Stimulated activated CD8-positive, alpha-beta memory T cell treated with anti-CD3 and anti-CD28 coated beads, Interleukin-15, amount 100 ng/mL, for 1 hour (primary cell): ENCODE data around the gene IGFLR1.

Experiments
- DNase-seq: peaks from one replicate; pipeline ENCODE4 v3.0.0-alpha.2; 2020; ENCODE audit warnings: low read depth

IGFLR1 gene, protein sequence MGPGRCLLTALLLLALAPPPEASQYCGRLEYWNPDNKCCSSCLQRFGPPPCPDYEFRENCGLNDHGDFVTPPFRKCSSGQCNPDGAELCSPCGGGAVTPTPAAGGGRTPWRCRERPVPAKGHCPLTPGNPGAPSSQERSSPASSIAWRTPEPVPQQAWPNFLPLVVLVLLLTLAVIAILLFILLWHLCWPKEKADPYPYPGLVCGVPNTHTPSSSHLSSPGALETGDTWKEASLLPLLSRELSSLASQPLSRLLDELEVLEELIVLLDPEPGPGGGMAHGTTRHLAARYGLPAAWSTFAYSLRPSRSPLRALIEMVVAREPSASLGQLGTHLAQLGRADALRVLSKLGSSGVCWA

DNA sequence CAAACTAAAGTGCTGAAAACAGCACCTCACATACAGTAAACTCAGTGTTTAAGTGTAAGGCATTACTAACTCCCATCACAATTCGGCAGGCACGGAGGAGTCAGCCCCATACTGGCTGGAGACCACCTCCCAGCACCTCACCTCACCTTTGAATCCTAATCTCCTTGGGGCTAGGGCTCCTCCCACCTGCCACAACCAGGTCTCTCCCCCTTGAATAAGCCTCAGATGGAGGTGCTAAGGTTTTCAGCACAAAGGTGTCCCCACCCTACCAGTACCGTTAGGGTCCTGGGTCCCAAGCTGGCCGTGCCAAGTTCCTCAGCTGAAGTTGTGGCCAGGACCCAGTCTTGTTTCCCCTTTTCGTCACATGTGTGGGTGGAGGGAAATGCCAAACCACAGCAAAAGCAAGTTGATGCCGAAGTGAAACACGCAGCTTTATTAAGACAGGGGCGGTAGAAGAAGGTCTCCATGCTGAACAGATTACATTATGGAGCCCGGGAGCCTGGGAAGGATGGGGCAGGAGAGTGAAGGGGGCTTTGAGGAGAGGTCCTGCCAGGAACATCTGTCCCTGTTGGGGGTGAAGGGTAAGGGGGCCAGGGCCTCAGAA, at the start of gene IGFLR1:
IGFLR1 (minus strand) TSS at position 332 of the 604 bp plus-strand sequence. CDS start 1,272 bp downstream, outside the sequence.
- no peak for DNase-seq

DNA sequence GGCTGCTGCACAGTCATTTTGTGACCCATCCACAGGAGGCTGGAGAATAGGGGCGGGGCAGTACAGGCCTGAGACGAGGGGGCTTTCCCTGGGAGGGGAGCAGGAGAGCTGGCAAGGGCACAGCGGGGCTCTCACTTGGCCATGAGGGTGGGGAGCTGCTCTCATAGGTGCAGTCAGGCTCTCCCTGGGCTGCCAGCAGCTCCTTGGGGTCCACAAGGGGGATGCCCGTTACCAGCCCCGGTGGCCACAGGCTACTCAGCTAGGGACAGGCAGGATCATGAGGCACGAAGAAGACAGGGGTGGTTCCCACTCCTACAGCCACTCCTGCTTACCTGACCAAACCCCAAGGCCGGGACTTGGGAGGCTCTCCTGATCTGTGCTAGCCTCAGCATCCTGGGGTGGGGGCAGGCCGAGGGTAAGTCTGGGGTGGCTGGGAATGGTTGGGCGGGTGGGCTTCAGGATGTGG, 49.6 kb upstream of the IGFLR1 start:
- no peak for DNase-seq

DNA sequence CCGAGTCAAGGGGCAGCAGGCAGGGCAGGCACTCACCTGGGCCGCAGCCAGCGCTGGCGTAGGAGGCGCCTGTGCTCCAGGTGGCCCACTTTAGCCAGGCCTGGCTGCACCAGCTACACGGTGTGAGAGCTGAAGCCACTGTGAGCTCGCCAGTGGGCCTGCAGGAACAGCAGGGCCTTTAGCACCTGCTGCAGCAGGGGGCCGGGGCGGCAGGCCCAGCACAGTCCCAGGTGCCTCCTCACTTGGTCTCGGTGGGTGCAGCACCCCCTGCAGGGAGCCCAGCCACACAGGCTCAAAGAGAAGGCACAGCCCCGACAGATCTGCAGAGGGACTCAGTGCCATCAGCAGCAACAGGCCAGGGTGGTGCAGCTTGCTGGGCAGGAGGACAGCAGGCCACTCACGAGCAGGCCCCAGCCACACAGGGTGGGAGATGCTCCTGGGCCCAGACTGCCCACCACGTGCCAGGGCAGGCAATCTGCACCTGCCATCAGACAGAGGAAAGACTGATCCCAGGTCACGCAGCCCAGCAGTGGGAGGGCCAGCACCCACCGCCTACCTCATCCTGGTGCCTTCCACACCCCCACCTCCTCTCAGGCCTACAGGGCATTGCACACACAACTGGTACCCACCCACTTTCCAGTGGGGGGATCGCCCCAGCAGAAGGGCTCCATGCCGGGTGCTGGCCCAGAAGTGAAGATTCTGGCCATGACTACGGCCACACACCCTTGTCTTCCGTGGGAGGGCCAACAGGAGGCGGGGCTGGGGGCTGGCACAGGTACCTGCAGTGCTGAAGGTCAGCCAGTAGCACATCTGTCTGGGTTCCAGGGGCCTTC, 48.9 kb upstream of the IGFLR1 start:
- DNase-seq = no peak

DNA sequence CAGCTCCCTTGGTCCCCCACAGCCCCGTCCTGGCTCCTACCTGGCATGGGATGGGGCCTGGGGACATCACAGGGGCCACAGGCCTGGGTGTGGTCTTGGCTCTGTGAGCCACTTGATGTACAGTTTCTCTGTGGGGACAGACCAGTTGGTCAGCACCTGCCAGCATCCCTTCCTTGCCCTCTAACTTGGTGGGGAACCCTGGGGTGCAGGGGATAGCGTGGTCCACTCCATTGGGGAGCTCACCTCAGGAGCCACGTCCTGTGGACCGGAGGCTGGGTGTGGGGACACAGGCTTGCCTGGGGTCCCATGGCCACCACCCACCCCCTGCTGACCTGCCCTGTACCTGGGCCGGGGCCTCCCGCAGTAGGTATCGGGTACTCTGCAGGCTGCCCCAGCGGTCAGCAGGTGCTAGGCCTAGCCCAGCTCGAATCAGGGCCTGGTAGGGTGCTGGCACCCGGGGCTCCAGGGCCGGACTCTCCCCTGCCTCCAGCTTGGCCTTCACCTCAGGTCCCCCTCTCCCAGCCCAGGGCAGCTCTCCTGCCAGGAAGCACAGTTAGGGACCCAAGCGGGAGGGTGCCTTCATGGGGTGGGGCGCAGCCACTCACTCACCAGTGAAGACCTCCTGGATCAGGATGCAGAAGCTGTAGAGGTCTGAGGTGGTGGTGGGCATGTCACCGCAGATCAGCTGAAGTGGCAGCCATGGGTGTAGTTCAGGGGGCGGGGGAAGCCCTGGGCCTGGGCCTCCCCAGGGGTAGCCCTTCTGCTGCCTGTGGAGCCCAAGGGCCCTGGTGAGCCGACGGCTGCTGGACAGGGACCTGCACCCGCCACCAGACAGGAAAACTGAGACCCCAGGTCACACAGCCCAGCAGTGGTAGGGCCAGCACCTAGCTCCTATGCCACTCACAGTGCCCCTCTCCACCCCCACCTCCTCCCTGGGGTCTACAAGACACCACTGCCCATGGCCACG, 48.0 kb upstream of the IGFLR1 start:
- no peak for DNase-seq

DNA sequence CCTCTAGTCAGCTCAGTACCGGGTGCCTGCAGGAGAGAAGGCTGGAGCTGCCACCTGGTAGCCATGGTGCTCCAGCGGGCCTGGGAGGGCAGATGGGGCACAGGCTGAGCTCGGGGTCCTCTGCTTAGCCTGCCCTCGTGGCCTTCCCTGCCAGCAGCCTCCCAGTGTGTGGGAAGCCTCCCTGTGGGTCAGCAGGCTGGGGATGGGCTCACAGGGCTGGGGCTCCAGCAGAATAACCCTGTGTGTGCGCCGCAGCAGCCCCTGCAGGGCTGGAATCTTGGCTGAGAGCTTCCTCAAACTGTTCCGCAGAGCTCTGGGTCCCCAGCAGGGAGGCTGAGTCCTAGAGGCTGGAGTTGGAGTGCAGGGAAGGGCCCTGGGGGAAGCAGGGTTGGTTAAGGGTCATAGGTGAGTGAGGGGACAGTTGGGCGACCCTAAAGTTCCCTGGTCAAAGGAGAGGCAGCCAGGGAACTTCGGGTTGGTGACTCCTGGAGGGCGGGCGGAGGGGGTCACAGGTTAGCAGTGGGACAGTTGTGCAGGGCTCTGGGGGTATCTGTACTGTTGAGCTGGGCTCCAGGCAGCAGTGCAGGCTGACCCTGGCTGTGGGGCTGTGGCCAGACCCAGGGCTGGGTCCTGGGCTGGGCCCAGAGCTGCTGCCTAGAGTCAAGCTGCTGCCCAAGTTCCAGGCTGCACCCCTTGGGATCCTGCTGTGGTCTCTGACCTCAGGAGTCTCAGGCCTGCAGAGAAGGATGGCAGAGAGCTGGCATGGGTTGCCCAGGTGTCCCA, 47.1 kb upstream of the IGFLR1 start:
- DNase-seq = no peak

DNA sequence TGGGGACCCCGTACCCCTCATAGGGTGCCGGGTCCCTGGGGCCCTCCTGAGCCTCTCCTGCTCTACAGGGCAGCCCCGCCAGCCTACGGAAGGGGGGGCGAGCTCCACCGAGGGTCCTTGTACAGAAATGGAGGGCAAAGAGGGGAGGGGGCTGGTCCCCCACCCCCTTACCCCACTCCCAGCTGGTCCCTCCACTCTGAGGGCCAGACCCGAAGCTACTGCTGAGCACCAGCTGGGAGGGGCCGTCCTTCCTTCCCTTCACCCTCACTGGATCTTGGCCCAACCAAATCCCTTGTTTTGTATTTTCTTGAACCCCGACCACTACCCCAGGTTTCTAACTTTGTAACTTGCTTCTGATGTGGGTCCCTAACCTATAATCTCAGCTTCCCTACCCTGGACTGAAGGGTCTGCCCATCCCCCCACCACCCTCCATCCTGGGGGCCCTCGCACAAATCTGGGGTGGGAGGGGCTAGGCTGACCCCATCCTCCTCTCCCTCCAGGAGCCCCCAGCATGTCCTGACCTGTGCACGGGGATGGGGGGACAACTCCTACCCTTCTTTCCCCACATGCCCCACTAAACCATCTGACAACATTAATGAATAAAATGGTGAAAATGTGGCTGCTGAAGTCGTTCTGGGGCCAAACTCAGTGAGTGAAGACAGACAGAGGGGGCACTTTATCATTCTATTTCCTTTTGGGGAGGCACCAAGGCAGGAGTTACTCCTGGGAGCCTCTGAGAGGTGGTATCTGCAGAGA, 46.1 kb upstream of the IGFLR1 start:
- no peak for DNase-seq

DNA sequence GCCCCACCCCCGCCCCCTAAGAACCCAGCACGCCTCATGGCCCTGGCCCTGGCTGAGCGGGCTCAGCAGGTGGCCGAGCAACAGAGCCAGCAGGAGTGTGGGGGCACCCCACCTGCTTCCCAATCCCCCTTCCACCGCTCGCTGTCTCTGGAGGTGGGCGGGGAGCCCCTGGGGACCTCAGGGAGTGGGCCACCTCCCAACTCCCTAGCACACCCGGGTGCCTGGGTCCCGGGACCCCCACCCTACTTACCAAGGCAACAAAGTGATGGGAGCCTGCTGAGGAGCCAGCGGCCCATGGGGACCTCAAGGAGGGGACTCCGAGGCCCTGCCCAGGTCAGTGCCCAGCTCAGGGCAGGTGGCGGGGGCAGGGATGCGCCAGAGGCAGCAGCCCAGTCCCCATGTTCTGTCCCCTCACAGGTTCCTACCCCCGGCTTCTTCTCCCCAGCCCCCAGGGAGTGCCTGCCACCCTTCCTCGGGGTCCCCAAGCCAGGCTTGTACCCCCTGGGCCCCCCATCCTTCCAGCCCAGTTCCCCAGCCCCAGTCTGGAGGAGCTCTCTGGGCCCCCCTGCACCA, 45.1 kb upstream of the IGFLR1 start:
- DNase-seq = no peak

DNA sequence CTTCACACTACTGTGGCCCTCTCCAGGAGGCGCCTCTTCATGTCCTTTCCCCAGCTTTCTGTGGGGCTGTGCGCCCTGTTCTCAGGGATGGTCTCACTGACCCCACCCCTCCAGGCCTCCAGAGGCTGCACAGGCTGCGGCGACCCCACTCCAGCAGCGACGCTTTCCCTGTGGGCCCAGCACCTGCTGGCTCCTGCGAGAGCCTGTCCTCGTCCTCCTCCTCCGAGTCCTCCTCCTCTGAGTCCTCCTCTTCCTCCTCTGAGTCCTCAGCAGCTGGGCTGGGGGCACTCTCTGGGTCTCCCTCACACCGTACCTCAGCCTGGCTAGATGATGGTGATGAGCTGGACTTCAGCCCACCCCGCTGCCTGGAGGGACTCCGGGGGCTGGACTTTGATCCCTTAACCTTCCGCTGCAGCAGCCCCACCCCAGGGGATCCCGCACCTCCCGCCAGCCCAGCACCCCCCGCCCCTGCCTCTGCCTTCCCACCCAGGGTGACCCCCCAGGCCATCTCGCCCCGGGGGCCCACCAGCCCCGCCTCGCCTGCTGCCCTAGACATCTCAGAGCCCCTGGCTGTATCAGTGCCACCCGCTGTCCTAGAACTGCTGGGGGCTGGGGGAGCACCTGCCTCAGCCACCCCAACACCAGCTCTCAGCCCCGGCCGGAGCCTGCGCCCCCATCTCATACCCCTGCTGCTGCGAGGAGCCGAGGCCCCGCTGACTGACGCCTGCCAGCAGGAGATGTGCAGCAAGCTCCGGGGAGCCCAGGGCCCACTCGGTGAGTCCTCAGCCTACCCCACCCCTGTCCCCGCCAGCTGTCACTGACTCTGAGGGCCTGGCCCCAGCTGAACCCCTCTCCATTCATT, 44.3 kb upstream of the IGFLR1 start:
- DNase-seq = no peak

DNA sequence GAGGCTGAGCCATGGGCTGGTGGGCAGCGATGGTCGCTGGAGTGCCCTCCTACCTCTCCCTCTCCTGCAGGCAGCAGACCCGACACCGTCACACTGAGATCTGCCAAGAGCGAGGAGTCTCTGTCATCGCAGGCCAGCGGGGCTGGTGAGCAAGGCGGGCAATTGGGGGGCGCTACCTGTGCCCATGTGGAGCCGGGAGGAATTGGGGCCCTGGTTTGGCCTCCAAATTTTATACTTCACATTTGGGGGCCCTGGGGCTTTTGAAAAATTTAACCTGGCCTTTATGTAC, 43.0 kb upstream of the IGFLR1 start:
- no peak for DNase-seq

DNA sequence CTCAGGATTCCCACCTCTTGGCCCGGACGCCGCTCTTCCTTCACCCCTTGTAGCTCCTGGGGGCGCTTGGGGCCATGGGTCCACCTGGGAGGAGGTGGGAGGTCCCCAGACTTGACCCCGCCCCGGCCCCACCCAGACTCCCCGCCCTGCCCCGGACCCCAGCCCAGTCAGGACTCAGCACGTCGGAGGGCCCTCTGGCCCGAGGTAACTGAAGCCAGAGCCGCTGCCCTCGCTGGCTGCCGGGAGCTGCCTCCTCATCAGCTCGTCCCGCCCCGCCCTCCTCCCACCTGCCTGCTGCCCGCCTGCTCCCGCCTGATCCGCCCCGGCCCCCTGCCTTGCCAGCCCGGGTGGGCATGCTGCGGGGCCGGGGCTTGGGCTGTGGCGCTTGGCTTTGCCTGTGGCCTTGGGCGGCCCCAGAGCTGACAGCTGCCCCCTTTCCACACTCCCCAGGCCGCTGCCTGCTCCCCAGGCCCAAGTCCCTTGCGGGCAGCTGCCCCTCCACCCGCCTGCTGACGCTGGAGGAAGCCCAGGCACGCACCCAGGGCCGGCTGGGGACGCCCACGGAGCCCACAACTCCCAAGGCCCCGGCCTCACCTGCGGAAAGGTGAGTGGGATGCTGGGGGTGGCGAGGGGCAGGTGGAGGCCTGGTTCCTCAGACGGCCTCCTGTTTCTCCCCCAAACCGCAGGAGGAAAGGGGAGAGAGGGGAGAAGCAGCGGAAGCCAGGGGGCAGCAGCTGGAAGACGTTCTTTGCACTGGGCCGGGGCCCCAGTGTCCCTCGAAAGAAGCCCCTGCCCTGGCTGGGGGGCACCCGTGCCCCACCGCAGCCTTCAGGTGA, 42.5 kb upstream of the IGFLR1 start:
- DNase-seq = no peak

DNA sequence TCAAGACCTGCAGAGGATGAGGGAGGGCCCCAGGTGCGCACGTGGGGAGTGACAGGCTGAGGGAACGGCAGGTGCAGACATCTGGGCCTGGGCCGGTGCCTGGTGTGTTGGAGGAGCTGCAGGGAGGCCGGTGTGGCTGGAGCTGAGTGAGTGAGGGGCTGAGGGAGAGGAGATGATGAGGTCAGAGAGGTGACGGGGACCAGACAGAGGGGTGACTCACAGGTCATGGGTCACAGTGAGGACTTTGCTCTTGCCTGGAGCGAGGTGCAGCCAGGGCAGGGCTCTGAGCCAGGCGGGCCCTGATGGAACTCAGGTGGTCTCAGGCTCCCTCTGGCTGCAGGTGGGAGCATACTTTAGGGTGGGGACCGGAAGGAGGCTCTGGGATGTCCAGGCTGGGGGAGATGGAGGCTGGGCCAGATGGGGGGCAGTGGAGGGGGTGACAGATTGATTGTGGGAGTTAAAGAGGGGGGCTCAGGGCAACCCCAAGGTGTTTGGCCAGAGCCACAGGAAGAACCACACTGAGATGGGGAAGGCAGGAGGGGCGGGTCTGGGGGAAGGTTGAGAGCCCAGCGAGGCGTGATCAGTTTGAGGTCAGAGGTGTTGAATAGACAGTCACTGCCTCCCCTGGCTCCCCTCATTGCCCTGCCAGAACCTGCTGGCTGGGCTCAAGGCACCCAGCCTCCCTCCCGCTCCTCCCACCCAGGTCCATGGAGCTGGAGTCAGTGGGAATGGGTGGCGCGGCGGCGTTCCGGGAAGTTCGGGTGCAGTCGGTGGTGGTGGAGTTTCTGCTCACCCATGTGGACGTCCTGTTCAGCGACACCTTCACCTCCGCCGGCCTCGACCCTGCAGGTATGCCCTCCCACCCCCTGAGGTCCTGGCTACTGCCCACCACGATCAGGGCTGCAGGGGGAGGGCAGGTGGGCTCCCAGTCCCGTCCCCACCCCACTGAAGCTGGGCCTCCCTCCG, 41.5 kb upstream of the IGFLR1 start:
- DNase-seq = no peak

DNA sequence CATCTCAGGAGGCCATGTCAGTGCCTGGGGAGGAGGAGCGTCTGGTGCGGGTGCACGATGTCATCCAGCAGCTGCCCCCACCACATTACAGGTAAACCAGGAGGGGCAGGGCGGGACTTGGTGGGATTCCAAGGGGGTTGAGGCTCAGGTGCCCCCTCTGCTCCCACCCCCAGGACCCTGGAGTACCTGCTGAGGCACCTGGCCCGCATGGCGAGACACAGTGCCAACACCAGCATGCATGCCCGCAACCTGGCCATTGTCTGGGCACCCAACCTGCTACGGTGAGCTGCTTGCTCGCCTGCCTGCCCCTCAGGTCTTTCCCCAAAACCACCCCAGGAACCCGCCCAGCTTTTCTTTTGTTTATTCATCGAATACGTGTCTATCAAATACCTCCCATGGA, 40.3 kb upstream of the IGFLR1 start:
- DNase-seq = no peak

DNA sequence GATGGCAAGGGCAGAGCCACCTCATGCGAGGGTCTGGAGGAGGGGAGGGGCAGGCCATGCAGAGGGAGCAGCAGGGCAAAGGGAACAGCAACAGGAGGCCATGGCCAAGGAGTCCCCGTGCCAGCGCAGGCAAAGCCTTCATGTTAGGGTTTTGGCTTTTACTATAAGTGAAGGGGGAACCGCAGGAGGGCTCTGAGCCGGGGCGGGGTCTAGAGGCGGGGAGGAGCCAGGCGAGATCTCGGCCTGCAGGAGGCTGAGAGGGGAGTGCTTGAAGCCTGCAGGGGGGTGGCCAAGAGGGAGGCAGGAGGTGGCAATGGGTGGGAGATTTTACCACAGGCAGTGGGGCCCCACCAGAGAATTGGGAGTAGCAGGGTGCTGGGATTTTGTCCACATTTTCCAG, 39.4 kb upstream of the IGFLR1 start:
- no peak for DNase-seq

DNA sequence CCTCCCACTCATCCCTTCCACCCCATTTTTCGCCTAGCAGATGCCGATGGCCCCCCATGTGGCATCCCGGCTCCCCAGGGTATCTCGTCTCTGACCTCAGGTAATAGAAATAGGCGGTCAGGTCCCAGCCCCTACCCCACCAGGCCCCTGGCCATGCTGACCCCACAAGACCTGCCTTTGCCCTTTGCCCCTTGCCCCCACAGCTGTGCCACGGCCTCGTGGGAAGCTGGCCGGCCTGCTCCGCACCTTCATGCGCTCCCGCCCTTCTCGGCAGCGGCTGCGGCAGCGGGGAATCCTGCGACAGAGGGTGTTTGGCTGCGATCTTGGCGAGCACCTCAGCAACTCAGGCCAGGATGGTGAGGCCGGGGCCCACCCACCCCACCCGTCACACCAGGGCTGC, 38.5 kb upstream of the IGFLR1 start:
- no peak for DNase-seq

DNA sequence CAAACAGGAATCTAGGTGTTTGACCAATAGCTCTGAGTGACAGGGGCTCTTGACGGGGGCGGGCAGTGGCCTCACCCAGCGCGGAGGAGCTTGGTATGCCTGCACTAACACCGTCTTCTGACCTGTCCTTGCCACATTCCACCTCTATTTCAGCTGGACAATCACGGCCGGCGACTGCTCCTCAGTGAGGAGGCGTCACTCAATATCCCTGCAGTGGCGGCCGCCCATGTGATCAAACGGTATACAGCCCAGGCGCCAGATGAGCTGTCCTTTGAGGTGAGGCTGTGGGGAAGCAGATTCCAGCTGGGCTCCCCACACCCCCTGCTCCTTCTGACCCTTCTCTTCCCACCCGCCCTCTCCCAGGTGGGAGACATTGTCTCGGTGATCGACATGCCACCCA, 37.8 kb upstream of the IGFLR1 start:
- no peak for DNase-seq

DNA sequence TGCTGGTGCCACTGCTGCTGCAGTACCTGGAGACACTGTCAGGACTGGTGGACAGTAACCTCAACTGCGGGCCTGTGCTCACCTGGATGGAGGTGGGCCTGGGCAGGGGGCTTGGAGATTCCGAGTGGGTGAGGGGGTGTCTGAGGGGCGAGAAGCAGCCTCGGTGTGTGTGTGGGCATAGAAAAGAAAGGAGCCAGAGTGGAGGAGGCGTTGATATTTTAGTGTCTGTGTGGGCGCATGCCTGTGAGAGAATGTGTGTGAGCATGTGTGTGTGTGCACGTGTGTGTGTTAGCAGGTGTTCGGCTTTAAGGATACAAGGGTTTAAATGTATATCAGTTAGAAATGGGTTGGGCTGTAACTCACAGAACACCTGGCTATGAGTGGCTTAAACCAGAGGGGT, 36.8 kb upstream of the IGFLR1 start:
- DNase-seq = no peak

DNA sequence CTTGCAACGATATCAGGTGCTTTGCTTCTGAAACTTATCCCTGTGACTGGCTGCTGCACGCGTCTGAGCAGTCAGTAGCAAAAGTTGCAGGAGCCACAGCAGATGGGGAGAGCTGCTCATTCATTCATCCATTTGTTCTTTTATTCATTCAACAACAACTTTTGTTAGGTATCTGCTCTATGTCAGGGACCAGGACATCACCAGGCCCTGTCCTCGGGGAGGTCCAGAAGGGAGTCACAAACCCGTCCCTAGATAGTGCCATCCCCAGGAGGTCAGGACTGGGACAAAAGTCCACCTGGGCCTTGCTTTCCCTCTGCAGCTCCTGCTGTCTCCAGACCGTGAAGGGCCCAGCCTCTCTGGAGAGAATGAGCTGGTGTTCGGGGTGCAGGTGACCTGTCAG, 35.7 kb upstream of the IGFLR1 start:
- no peak for DNase-seq
